Measurements from ENCODE around the gene RANBP10. TPM values are rescaled to one million over a fixed set of nuclear protein-coding genes. Genes with fewer than 3 reads are reported as not detected.

Gene RANBP10
- total and polyA plus RNA-seq, 2 of the 13 experiments (the other 11 are each of a cell fraction or from before 2014, with no cell fraction given): 9.2 to 22.7 TPM

GRCh38 chr16:67806428-67807147, at the start of gene RANBP10, which contains the start of gene TSNAXIP1 (continued):
- TF ChIP-seq ZBTB25 (CRISPR knock-in tag; IDR thresholded peaks at IDR 0.05) (peak; percentile 17; the same call in 1 of the 2 replicates), DMAP1 (CRISPR knock-in tag; IDR thresholded peaks at IDR 0.05) (peak; percentile 65; the same call in 1 of the 2 replicates), ELF1 (CRISPR knock-in tag; IDR thresholded peaks at IDR 0.05) (peak; percentile 85), RFX3 (CRISPR knock-in tag; IDR thresholded peaks at IDR 0.05) (peak; percentile 99), RXRA (CRISPR knock-in tag; IDR thresholded peaks at IDR 0.05) (no peak; the same call in 1 of the 2 replicates), SP5 (CRISPR knock-in tag; IDR thresholded peaks at IDR 0.05; ENCODE audit: borderline replicate concordance, low read depth) (peak; percentile 98), ZC3H13 (CRISPR knock-in tag; IDR thresholded peaks at IDR 0.05) (peak; percentile 38), HINFP (CRISPR knock-in tag; IDR thresholded peaks at IDR 0.05; ENCODE audit: low read depth) (peak; percentile 55; the same call in 1 of the 2 replicates), ZNF598 (CRISPR knock-in tag; IDR thresholded peaks at IDR 0.05; ENCODE audit: borderline replicate concordance) (0 out of 2 replicates have a peak, but pooled peaks have one; percentile 48), KMT2A (CRISPR knock-in tag; IDR thresholded peaks at IDR 0.05) (peak; percentile 82), HMG20A (CRISPR knock-in tag; IDR thresholded peaks at IDR 0.05; ENCODE audit: borderline replicate concordance) (no peak), ZNF710 (CRISPR knock-in tag; IDR thresholded peaks at IDR 0.05; ENCODE audit: borderline replicate concordance) (no peak), SNAPC4 (CRISPR knock-in tag; IDR thresholded peaks at IDR 0.05) (no peak; the same call in 1 of the 2 replicates), NFYB (CRISPR knock-in tag; IDR thresholded peaks at IDR 0.05) (peak; percentile 88), HBP1 (CRISPR knock-in tag; IDR thresholded peaks at IDR 0.05; ENCODE audit: low read depth) (peak; percentile 95), ZNF513 (CRISPR knock-in tag; conservative IDR thresholded peaks at IDR 0.05) (0 out of 2 replicates have a peak, but pooled peaks have one; percentile 19)

All from HepG2 (cell line).